GM12878 (cell line): ENCODE results near the gene RGR.

Source experiments
- CEBPB ChIP-seq, 2 experiments: fragments of 150-350 bp in 1 of 2; IDR thresholded peaks; 2 replicates each; pipeline ENCODE4 v1.6.1; 2012 to 2014; ENCODE audit warnings: low read depth in 2 of 2, low read length in 2 of 2, borderline replicate concordance in 1 of 2, inconsistent platforms in 1 of 2
- EP300 ChIP-seq, 2 experiments: fragments of 150-350 bp in 1 of 2; IDR thresholded peaks; 2 replicates each; pipeline ENCODE4 v1.6.1; 2011 to 2012; ENCODE audit warnings: low read depth in 2 of 2, low read length in 2 of 2, borderline replicate concordance in 1 of 2, improper control_type of control experiment in 1 of 2, inconsistent platforms in 1 of 2; ENCODE audit not compliant: control insufficient read depth in 1 of 2
- ETV6 ChIP-seq, 2 experiments: fragments of 450-650 bp in 1 of 2; IDR thresholded peaks in 1 of 2; conservative IDR thresholded peaks in 1 of 2; 2 replicates each; pipeline ENCODE4 v1.6.1; 2014; ENCODE audit warnings: antibody characterized with exemption in 1 of 2, borderline replicate concordance in 1 of 2, low read depth in 1 of 2, mild to moderate bottlenecking in 1 of 2, moderate library complexity in 1 of 2
- EZH2 ChIP-seq: IDR thresholded peaks from 2 replicates; pipeline ENCODE4 v1.6.1; 2012; ENCODE audit warnings: low read depth, mild to moderate bottlenecking, control low read depth, inconsistent platforms, low read length, borderline replicate concordance; ENCODE audit not compliant: control insufficient read depth
- NR2F1 ChIP-seq: fragments of 450-650 bp; conservative IDR thresholded peaks from 2 replicates; pipeline ENCODE4 v1.6.1; 2017; ENCODE audit warnings: mild to moderate bottlenecking
- PAX5 ChIP-seq: IDR thresholded peaks from 2 replicates; pipeline ENCODE4 v1.6.1; 2011; ENCODE audit warnings: low read depth, low read length, borderline replicate concordance
- POLR2A ChIP-seq: IDR thresholded peaks from 2 replicates; pipeline ENCODE4 v1.6.1; 2011; ENCODE audit warnings: low read depth, mild to moderate bottlenecking, low read length
- POLR2AphosphoS5 ChIP-seq: IDR thresholded peaks from 2 replicates; pipeline ENCODE4 v1.6.1; 2011; ENCODE audit warnings: mild to moderate bottlenecking, low read length, inconsistent platforms
- RAD21 ChIP-seq: IDR thresholded peaks from 2 replicates; pipeline ENCODE4 v1.6.1; 2011; ENCODE audit warnings: mild to moderate bottlenecking, low read depth, low read length, moderate library complexity; ENCODE audit not compliant: insufficient read depth
- SREBF2 ChIP-seq: IDR thresholded peaks from 2 replicates; pipeline ENCODE4 v1.6.1; 2012; ENCODE audit warnings: mild to moderate bottlenecking, low read length
- TBL1XR1 ChIP-seq: IDR thresholded peaks from 2 replicates; pipeline ENCODE4 v1.6.1; 2012; ENCODE audit warnings: low read depth, low read length, improper control_type of control experiment
- TF ChIP-seq, protein P1 (sequence below): IDR thresholded peaks from 2 replicates; pipeline ENCODE4 v1.6.1; 2012; ENCODE audit warnings: low read depth, low read length, improper control_type of control experiment
- TF ChIP-seq, protein P2 (sequence below), 3 experiments: IDR thresholded peaks in 2 of 3; conservative IDR thresholded peaks in 1 of 3; 2 replicates each; pipeline ENCODE4 v1.5.1; 2011; ENCODE audit warnings: low read depth in 3 of 3, low read length in 3 of 3, mild to moderate bottlenecking in 3 of 3, control low read depth in 2 of 3, moderate library complexity in 2 of 3, inconsistent platforms in 1 of 3, mixed read lengths in 1 of 3; ENCODE audit not compliant: control insufficient read depth in 2 of 3, insufficient read depth in 1 of 3; ENCODE audit errors: extremely low read depth in 1 of 3
- TF ChIP-seq, protein P3 (sequence below): fragments of 450-650 bp; conservative IDR thresholded peaks from 2 replicates; pipeline ENCODE4 v1.6.1; 2017; ENCODE audit warnings: mild to moderate bottlenecking, moderate library complexity

- TF ChIP-seq SREBF2 (no peak), NR2F1 (no peak), POLR2AphosphoS5 (no peak), ETV6 (conservative IDR thresholded peaks at IDR 0.05 in 1 of 2, IDR thresholded peaks at IDR 0.05 in 1 of 2; ENCODE audit: borderline replicate concordance in 1 of 2, low read depth in 1 of 2) (no peak), POLR2A (no peak), CEBPB (IDR thresholded peaks at IDR 0.05; ENCODE audit: borderline replicate concordance in 1 of 2, low read depth in 2 of 2, low read length in 2 of 2) (no peak), RAD21 (no peak), PAX5 (no peak), EZH2 (no peak), EP300 (IDR thresholded peaks at IDR 0.05; ENCODE audit: borderline replicate concordance in 1 of 2, control insufficient read depth in 1 of 2, low read depth in 2 of 2, low read length in 2 of 2) (no peak), TBL1XR1 (no peak)
- TF ChIP-seq, protein P1, sequence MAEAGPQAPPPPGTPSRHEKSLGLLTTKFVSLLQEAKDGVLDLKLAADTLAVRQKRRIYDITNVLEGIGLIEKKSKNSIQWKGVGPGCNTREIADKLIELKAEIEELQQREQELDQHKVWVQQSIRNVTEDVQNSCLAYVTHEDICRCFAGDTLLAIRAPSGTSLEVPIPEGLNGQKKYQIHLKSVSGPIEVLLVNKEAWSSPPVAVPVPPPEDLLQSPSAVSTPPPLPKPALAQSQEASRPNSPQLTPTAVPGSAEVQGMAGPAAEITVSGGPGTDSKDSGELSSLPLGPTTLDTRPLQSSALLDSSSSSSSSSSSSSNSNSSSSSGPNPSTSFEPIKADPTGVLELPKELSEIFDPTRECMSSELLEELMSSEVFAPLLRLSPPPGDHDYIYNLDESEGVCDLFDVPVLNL: no peak
- TF ChIP-seq, protein P2, sequence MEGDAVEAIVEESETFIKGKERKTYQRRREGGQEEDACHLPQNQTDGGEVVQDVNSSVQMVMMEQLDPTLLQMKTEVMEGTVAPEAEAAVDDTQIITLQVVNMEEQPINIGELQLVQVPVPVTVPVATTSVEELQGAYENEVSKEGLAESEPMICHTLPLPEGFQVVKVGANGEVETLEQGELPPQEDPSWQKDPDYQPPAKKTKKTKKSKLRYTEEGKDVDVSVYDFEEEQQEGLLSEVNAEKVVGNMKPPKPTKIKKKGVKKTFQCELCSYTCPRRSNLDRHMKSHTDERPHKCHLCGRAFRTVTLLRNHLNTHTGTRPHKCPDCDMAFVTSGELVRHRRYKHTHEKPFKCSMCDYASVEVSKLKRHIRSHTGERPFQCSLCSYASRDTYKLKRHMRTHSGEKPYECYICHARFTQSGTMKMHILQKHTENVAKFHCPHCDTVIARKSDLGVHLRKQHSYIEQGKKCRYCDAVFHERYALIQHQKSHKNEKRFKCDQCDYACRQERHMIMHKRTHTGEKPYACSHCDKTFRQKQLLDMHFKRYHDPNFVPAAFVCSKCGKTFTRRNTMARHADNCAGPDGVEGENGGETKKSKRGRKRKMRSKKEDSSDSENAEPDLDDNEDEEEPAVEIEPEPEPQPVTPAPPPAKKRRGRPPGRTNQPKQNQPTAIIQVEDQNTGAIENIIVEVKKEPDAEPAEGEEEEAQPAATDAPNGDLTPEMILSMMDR (IDR thresholded peaks at IDR 0.05 in 2 of 3, conservative IDR thresholded peaks at IDR 0.05 in 1 of 3; ENCODE audit: control insufficient read depth in 2 of 3, extremely low read depth in 1 of 3, insufficient read depth in 1 of 3, low read depth in 3 of 3, low read length in 3 of 3): no peak
- TF ChIP-seq, protein P3, sequence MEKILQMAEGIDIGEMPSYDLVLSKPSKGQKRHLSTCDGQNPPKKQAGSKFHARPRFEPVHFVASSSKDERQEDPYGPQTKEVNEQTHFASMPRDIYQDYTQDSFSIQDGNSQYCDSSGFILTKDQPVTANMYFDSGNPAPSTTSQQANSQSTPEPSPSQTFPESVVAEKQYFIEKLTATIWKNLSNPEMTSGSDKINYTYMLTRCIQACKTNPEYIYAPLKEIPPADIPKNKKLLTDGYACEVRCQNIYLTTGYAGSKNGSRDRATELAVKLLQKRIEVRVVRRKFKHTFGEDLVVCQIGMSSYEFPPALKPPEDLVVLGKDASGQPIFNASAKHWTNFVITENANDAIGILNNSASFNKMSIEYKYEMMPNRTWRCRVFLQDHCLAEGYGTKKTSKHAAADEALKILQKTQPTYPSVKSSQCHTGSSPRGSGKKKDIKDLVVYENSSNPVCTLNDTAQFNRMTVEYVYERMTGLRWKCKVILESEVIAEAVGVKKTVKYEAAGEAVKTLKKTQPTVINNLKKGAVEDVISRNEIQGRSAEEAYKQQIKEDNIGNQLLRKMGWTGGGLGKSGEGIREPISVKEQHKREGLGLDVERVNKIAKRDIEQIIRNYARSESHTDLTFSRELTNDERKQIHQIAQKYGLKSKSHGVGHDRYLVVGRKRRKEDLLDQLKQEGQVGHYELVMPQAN: no peak
Measured at GRCh38 chr10:84290235-84290634, 45.4 kb downstream of the RGR start.
